Measurements from ENCODE around the gene UBR1. TPM values are rescaled to one million over a fixed set of nuclear protein-coding genes. Genes with fewer than 3 reads are reported as not detected.

The UBR1 gene
- total RNA-seq, 1 donor, result 35.5 TPM

DNA sequence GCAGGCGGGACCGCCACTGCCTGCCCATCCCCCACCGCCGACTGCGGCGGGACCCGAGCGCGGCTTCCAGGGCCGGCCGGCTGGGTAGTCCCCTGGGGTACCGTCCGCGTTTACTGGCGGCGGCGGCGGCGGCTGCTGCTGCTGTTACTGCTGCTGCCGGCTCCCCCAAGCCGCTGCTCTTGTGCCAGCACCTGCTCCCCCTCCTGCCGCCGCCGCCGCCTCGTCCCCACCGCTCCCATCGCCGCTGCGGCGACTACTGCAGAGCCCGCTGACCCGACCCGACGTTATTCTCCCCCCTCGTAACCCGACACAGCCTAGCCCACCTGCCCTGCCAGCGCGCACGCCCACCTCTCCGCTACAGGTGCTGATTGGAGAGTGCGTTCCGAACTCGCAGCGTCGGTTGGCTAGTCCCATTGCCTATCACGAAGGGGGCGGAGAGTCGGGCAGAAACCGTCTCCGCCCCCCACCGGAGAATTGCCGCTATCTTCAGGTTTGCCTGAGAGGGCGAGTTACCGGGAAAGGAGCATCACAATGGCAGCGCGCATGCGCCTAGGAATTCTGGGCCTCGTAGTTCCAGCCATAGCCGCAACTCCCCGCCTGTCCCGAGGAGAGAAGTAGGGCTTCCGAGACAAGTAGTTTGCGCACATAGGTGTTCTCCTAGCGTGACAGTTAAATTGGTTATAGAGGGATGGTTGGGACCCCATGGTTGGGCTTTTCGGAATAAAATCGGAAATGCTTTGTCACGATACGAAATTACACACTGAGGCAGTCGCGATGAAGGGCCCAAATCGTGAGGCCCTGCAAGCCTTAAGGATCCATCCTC is 185.1 kb downstream of the UBR1 start, which contains the start of gene TTBK2:
TTBK2 (minus strand) TSS at position 260 of the 823 bp plus-strand sequence. CDS start 42,161 bp downstream, outside the sequence.
- Histone ChIP-seq H3K27ac (ENCODE audit: low read depth, low read length) (peak within 1 kb of the TSS; percentile 47), H3K36me3 (ENCODE audit: insufficient read depth, low read length) (no peaks in the 10 kb centered on the region), H3K9me3 (ENCODE audit: low read depth, low read length) (no peaks in the 10 kb centered on the region)

DNA sequence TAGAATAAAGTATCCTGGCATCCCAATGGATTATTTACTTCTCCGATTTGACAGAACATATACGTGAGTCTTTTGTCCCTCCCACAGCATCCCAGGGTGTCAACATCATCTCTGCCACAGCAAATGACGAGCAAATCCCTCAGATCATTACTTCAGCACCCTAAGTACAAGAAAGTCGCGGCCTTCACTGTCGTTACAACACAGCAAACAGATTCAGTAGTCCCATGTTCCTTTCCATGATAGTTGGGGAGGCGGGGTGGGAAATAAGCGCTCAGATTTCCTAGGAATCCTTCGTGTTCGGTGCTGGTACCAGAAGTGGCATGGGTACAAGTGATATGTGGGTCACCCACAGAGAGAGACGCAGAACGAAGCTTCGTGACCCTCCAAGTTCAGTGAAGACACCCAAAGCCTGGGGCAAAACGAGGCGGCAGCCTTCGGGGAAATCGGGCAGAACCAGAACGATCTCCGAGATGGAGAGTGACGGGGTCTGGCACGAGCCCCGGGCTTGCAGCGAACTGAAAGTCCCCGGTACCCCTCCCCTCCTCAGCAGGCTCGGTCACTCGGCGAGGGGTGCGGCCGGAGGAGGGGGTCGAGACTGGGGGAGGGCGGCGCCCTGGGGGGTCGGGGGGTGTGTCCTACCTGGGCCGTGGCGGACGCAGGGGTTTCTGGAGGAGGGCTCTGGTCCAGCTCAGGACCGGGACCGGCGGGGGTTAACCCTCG is 185.9 kb downstream of the UBR1 start:
- H3K79me2 ChIP-seq (ENCODE audit: insufficient read depth, low read length), result peaks cover 29% of the 10 kb centered on the region
- H4K20me1 ChIP-seq (ENCODE audit: insufficient read depth, low read length), result no peaks in the 10 kb centered on the region
- peak overlapping the region; percentile 13 for H3K27ac ChIP-seq (ENCODE audit: low read depth, low read length)
- no peaks in the 10 kb centered on the region for H3K27me3 ChIP-seq (ENCODE audit: insufficient read depth, low read length)
- peak overlapping the region; percentile 91 for H2AFZ ChIP-seq (ENCODE audit: low read length)
- no peak for DNase-seq (ENCODE audit: insufficient read length, low spot score, missing footprints)
- peak overlapping the region; percentile 83 for H3K4me3 ChIP-seq (ENCODE audit: insufficient read depth, low read length)
- H3K4me1 ChIP-seq (ENCODE audit: insufficient read depth, low read length), result peaks cover 15% of the 10 kb centered on the region
- no peaks in the 10 kb centered on the region for H3K36me3 ChIP-seq (ENCODE audit: insufficient read depth, low read length)
- peak overlapping the region; percentile 99 for H3K4me2 ChIP-seq (ENCODE audit: insufficient read depth, low read length)
- no peaks in the 10 kb centered on the region for H3K9me3 ChIP-seq (ENCODE audit: low read depth, low read length)
- TF ChIP-seq, protein P1, sequence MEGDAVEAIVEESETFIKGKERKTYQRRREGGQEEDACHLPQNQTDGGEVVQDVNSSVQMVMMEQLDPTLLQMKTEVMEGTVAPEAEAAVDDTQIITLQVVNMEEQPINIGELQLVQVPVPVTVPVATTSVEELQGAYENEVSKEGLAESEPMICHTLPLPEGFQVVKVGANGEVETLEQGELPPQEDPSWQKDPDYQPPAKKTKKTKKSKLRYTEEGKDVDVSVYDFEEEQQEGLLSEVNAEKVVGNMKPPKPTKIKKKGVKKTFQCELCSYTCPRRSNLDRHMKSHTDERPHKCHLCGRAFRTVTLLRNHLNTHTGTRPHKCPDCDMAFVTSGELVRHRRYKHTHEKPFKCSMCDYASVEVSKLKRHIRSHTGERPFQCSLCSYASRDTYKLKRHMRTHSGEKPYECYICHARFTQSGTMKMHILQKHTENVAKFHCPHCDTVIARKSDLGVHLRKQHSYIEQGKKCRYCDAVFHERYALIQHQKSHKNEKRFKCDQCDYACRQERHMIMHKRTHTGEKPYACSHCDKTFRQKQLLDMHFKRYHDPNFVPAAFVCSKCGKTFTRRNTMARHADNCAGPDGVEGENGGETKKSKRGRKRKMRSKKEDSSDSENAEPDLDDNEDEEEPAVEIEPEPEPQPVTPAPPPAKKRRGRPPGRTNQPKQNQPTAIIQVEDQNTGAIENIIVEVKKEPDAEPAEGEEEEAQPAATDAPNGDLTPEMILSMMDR (IDR thresholded peaks at IDR 0.05; ENCODE audit: extremely low read depth, low read depth, low read length), result no peak

More for the DNA sequence above, 185.1 kb downstream of the UBR1 start, which contains the start of gene TTBK2:
- no peaks in the 10 kb centered on the region for H4K20me1 ChIP-seq (ENCODE audit: insufficient read depth, low read length)
- peak within 1 kb of the TSS; percentile 100 for H2AFZ ChIP-seq (ENCODE audit: low read length)
- H3K79me2 ChIP-seq (ENCODE audit: insufficient read depth, low read length), result peaks cover 22% of the 10 kb centered on the region
- H3K27me3 ChIP-seq (ENCODE audit: insufficient read depth, low read length), result no peaks in the 10 kb centered on the region
- H3K4me1 ChIP-seq (ENCODE audit: insufficient read depth, low read length), result peaks cover 12% of the 10 kb centered on the region
- H3K4me3 ChIP-seq (ENCODE audit: insufficient read depth, low read length), result peak within 1 kb of the TSS; percentile 83
- H3K4me2 ChIP-seq (ENCODE audit: insufficient read depth, low read length), result peak within 1 kb of the TSS; percentile 99
- TF ChIP-seq, protein P1 (IDR thresholded peaks at IDR 0.05; ENCODE audit: extremely low read depth, low read depth, low read length), result no peak
- DNase-seq (ENCODE audit: insufficient read length, low spot score, missing footprints), result peak; percentile 95

DNA sequence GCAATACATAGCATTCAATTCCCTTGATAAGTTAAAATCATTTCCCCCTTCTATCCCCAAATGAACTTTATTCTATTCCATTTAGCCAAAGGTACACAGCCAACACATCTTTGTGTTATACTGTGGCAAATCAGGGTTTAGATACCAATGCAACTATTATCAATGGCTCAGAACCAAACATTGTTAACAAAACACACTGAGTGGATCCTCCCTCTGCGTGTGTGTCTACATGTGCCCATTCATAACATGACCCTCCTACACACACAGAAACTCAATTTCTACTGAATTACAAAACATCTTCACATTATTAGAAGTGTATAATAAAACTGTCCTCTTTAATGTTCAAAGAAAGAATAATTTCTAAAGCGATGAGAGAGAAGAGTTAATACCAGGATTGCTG is 186.5 kb downstream of the UBR1 start:
- H3K36me3 ChIP-seq (ENCODE audit: insufficient read depth, low read length), result no peaks in the 10 kb centered on the region
- H3K79me2 ChIP-seq (ENCODE audit: insufficient read depth, low read length), result peaks cover 35% of the 10 kb centered on the region
- no peak for DNase-seq (ENCODE audit: insufficient read length, low spot score, missing footprints)

More for the DNA sequence above, 186.5 kb downstream of the UBR1 start:
- H3K4me2 ChIP-seq (ENCODE audit: insufficient read depth, low read length), result peak overlapping the region; percentile 99
- H4K20me1 ChIP-seq (ENCODE audit: insufficient read depth, low read length), result no peaks in the 10 kb centered on the region
- peak overlapping the region; percentile 83 for H3K4me3 ChIP-seq (ENCODE audit: insufficient read depth, low read length)
- H3K4me1 ChIP-seq (ENCODE audit: insufficient read depth, low read length), result peaks cover 18% of the 10 kb centered on the region
- TF ChIP-seq, protein P1 (IDR thresholded peaks at IDR 0.05; ENCODE audit: extremely low read depth, low read depth, low read length), result no peak
- no peaks in the 10 kb centered on the region for H3K27me3 ChIP-seq (ENCODE audit: insufficient read depth, low read length)
- no peaks in the 10 kb centered on the region for H3K9me3 ChIP-seq (ENCODE audit: low read depth, low read length)
- no peak overlapping the region for H3K27ac ChIP-seq (ENCODE audit: low read depth, low read length)
- H2AFZ ChIP-seq (ENCODE audit: low read length), result peak overlapping the region; percentile 91

Data from osteoblast (primary cell).